ENCODE data around the gene NFKBIZ.

DNA sequence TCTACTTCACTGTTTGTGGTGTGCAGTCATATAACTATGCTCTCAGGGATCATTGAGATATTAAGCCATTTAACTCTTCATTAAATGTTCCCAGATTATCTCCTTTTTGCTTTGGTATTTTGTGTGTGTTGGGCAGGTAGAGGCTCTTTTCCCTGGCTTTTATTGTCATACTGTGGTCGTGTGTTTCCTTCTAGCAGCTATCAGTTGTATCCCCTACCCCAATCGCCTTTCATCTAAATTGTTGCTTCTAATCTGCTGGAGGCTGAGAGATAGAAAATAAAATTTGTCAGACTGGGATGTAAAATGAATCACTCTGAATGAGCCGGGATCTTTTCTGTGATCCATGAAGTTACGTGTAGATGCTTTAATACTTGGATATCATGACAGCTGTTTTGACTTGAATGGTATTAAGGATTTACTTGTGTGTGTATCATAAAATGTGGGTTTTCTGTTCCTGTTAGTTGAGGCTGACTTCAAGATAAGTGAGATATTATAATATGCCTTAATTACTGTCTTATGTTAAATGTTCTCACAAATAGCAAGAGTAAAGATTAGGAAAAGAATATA lies 9.2 kb downstream of the NFKBIZ start:
- TF ChIP-seq, protein P1, sequence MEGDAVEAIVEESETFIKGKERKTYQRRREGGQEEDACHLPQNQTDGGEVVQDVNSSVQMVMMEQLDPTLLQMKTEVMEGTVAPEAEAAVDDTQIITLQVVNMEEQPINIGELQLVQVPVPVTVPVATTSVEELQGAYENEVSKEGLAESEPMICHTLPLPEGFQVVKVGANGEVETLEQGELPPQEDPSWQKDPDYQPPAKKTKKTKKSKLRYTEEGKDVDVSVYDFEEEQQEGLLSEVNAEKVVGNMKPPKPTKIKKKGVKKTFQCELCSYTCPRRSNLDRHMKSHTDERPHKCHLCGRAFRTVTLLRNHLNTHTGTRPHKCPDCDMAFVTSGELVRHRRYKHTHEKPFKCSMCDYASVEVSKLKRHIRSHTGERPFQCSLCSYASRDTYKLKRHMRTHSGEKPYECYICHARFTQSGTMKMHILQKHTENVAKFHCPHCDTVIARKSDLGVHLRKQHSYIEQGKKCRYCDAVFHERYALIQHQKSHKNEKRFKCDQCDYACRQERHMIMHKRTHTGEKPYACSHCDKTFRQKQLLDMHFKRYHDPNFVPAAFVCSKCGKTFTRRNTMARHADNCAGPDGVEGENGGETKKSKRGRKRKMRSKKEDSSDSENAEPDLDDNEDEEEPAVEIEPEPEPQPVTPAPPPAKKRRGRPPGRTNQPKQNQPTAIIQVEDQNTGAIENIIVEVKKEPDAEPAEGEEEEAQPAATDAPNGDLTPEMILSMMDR (conservative IDR thresholded peaks at IDR 0.05; ENCODE audit: low read depth, low read length), result no peak
- TF ChIP-seq EZH2 (IDR thresholded peaks at IDR 0.05; ENCODE audit: low read length, unreplicated experiment), result no peak

All from PC-3 (cell line).